AG04450 (cell line): ENCODE measurements around the gene ZDHHC13. TPM values are rescaled to one million over a fixed set of nuclear protein-coding genes. Genes with fewer than 3 reads are reported as not detected.

Experiments used
- CTCF ChIA-PET: fragments of 300-600, 350-600 bp; formaldehyde crosslinking; extraction: SDS; loops from one replicate; lab custom pipeline; 2022; ENCODE audit warnings: antibody characterized with exemption, inconsistent platforms; lab: Charles Lee
- POLR2A ChIA-PET: fragments of 350-600 bp; formaldehyde crosslinking; extraction: SDS; loops from one replicate; lab custom pipeline; 2021; ENCODE audit warnings: antibody characterized with exemption, inconsistent platforms; lab: Yijun Ruan, JAX
- DNase-seq: peaks from one replicate; pipeline ENCODE4 v3.0.0-alpha.2; 2011; ENCODE audit warnings: low read depth, low spot score
- H3K27ac ChIP-seq: one replicate; pipeline ENCODE4 v1.5.1; 2012; ENCODE audit warnings: low read depth, low read length, control low read depth
- H3K27me3 ChIP-seq: one replicate; pipeline ENCODE4 v1.6.0; 2012; ENCODE audit warnings: low read length; ENCODE audit not compliant: control insufficient read depth, insufficient read depth
- H3K4me3 ChIP-seq: 2 replicates; pipeline ENCODE4 v1.5.1; 2011; ENCODE audit warnings: mild to moderate bottlenecking, low read depth, low read length, control low read depth
- H3K9me3 ChIP-seq: 2 replicates; pipeline ENCODE4 v1.5.1; 2012; ENCODE audit warnings: low read length; ENCODE audit not compliant: control insufficient read depth, insufficient read depth
- CTCF ChIP-seq: IDR thresholded peaks from 2 replicates; pipeline ENCODE4 v1.5.1; 2011; ENCODE audit warnings: low read depth, low read length, control low read depth, inconsistent platforms
- polyA plus RNA-seq: library from polyadenylated mRNA; depleted of rRNA; stranded (reverse); fragments of >200 nt; gene quantifications from 2 replicates; pipeline ENCODE4 v1.2.3, GENCODE V29; 2011

The ZDHHC13 gene
- polyA plus RNA-seq, 1 experiment, result 15.4 TPM

GRCh38 chr11:19105011-19105410 lies 12.0 kb upstream of the ZDHHC13 start:
- H3K9me3 ChIP-seq, result no peaks in the 10 kb centered on the region
- no peak overlapping the region for H3K4me3 ChIP-seq
- H3K27me3 ChIP-seq, result peaks cover 10% of the 10 kb centered on the region
- TF ChIP-seq CTCF, result no peak
- POLR2A ChIA-PET, result no interaction called here
- H3K27ac ChIP-seq, result no peak overlapping the region
- CTCF ChIA-PET, result interaction anchor here (0.9 to 1.0 kb wide), 2 partner anchors 15 to 34 kb away, joined by 3 to 4 read pairs; no protein-coding TSS in a partner anchor
- no peak for DNase-seq

DNA sequence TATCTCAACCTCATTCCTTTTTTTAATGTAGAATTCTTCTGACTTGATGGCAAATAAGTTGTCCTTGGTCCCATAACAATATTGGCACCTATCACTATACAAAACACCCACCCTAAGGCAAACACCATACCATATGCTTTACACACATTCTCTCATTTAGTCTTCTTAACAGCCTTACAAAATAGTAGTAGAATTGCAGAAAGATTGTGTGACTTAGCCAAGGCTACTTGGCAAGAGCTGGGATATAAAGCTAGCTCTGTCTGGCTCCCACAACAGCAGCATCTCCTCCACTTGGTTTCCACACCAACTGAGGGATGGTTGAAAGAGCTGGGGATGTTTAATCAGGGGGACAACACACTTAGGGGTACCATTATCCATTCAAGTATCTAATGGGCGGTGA lies 9.8 kb upstream of the ZDHHC13 start:
- TF ChIP-seq CTCF, result no peak
- ChIA-PET POLR2A (no interaction called here), CTCF (no interaction called here)
- no peak overlapping the region for H3K27ac ChIP-seq
- peaks cover 11% of the 10 kb centered on the region for H3K27me3 ChIP-seq
- H3K9me3 ChIP-seq, result no peaks in the 10 kb centered on the region
- no peak for DNase-seq
- no peak overlapping the region for H3K4me3 ChIP-seq

GRCh38 chr11:19110295-19110694 lies 6.7 kb upstream of the ZDHHC13 start:
- no peak for DNase-seq
- POLR2A ChIA-PET, result no interaction called here
- TF ChIP-seq CTCF, result no peak
- no peaks in the 10 kb centered on the region for H3K9me3 ChIP-seq
- H3K27me3 ChIP-seq, result peaks cover 23% of the 10 kb centered on the region
- no peak overlapping the region for H3K27ac ChIP-seq
- no peak overlapping the region for H3K4me3 ChIP-seq
- CTCF ChIA-PET, result interaction anchor here (1.6 kb wide), 1 partner anchor 39 kb away, joined by 7 read pairs; no protein-coding TSS in a partner anchor

GRCh38 chr11:19111809-19112208 lies 5.2 kb upstream of the ZDHHC13 start:
- no peak for TF ChIP-seq CTCF
- ChIA-PET CTCF (interaction anchor here (0.5 kb wide), 1 partner anchor 40 kb away, joined by 3 read pairs; no protein-coding TSS in a partner anchor), POLR2A (no interaction called here)
- Histone ChIP-seq H3K27me3 (peaks cover 18% of the 10 kb centered on the region), H3K9me3 (no peaks in the 10 kb centered on the region), H3K27ac (no peak overlapping the region), H3K4me3 (no peak overlapping the region)
- no peak for DNase-seq

DNA sequence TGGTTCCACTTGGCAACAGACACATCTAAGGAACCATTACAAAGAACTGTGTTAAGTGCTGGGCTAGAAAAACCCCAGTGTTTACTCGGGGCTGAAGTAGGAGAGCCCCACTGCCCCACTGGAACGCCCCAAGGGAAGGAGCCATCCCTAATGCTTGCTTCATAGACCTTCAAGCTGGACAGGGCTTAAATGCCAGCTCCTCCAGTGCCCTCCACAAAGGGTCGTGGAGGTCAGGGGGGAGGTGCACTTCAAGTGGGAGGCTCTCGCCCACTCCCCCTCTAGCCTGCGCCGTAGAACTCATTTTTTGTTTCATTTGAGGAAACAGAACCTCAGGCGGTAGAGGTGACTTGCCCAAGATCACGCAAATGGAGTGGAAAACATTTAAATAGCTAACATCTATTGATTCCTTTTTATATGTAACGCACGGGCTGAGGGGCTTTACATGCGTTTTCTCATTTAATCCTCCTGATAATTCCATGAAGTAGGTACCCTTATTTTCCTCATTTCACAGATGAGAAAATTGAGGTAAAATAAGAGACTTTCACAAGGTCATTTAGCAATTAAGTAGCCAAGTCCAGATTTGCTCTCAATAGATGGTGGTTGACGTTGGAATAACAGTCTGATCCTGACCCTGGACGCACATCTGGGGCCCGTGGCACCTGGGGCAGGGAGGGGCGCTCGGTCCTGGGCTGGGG lies 545 bp upstream of the ZDHHC13 start:
- Histone ChIP-seq H3K9me3 (peaks cover 3% of the 10 kb centered on the region; the same call in 1 of the 2 replicates), H3K27me3 (peaks cover 11% of the 10 kb centered on the region), H3K27ac (no peak overlapping the region), H3K4me3 (peak overlapping the region; percentile 80)
- ChIA-PET CTCF (interaction anchor here (2.1 kb wide), 1 partner anchor 39 kb away, joined by 8 read pairs; no protein-coding TSS in a partner anchor), POLR2A (no interaction called here)
- no peak for DNase-seq
- TF ChIP-seq CTCF, result no peak
